Activated naive CD8-positive, alpha-beta T cell (primary cell): ENCODE results near the gene VMAC.

Experiments used
- H3K27ac Mint-ChIP-seq: one replicate; pipeline ENCODE4 v1.8.0; 2021; ENCODE audit warnings: mixed read lengths
- H3K27me3 Mint-ChIP-seq: one replicate; pipeline ENCODE4 v1.8.0; 2021; ENCODE audit warnings: mixed read lengths
- H3K36me3 Mint-ChIP-seq: one replicate; pipeline ENCODE4 v1.8.0; 2021; ENCODE audit warnings: mixed read lengths
- H3K4me1 Mint-ChIP-seq: one replicate; pipeline ENCODE4 v1.8.0; 2021; ENCODE audit warnings: low read depth, mixed read lengths
- H3K4me3 Mint-ChIP-seq: one replicate; pipeline ENCODE4 v1.8.0; 2021; ENCODE audit warnings: mild to moderate bottlenecking, mixed read lengths
- H3K9me3 Mint-ChIP-seq: one replicate; pipeline ENCODE4 v1.8.0; 2021; ENCODE audit warnings: low read depth, mixed read lengths

Gene VMAC

DNA sequence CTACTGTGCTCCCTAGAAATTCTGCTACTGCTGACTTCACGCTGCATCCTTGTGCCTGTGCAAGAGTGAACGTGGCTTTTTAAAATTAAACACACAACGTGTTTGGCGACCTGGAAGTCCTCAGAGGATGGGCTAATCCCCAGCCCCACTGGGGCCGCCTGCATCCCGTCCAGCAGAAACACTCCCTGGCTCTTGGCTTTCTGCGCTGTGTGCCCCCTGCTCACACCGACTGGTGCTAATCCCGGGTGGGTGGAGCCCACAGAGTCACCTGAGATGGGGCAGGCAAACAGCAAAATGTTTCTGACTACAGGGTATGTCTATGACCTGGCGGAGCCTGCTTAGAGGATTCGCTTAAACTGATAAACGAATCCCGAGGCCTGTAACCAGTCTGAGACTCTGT lies 24.5 kb downstream of the VMAC start:
- Mint-ChIP-seq H3K4me1 (no peaks in the 10 kb centered on the region), H3K36me3 (no peaks in the 10 kb centered on the region), H3K27ac (no peak overlapping the region), H3K27me3 (no peaks in the 10 kb centered on the region), H3K4me3 (no peak overlapping the region), H3K9me3 (no peaks in the 10 kb centered on the region)

DNA sequence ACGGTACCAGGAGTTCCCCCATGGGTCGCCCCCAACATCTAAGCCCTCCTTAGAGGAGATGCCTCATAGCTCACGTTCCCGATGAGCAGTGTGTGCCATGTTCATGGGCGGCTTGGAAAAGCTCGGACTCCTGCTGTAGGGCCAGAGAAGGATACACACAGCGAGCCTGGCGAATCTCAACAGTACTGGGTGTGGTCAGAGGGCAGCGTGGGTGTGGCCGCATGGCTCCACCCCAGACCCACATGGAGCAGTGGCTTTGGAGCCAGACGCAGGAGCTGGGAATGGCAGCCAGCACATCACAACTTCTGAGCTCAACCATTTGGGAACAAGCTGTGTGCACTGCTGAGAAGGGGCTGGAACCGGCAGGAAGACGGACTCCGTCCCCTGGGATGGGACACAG lies 25.0 kb downstream of the VMAC start:
- Mint-ChIP-seq H3K4me1 (no peaks in the 10 kb centered on the region), H3K27me3 (no peaks in the 10 kb centered on the region), H3K36me3 (no peaks in the 10 kb centered on the region), H3K9me3 (no peaks in the 10 kb centered on the region), H3K4me3 (no peak overlapping the region), H3K27ac (no peak overlapping the region)

DNA sequence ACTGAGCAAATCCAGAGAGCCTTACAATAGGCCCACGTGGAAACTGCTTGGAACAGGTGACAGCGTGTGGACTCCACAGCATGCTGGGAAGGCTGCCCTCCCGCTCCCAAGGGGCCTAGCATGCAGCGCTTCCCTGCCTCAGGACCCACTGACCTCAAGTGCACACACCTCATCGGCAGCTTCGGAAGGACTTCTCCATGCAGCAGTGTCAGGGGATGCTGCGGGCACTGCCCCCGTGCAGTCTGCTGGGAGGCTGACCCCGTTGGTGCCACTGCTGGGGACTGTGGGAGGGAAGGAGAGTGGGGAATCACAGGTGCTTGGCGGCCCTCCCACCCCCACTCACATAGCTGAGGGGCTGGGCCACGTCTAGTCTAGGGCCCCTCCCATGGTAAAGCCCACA lies 26.6 kb downstream of the VMAC start:
- Mint-ChIP-seq H3K27me3 (no peaks in the 10 kb centered on the region), H3K4me1 (peaks cover 2% of the 10 kb centered on the region), H3K9me3 (no peaks in the 10 kb centered on the region), H3K27ac (no peak overlapping the region), H3K36me3 (no peaks in the 10 kb centered on the region), H3K4me3 (no peak overlapping the region)

- Mint-ChIP-seq H3K27me3 (no peaks in the 10 kb centered on the region), H3K36me3 (no peaks in the 10 kb centered on the region), H3K9me3 (no peaks in the 10 kb centered on the region), H3K27ac (no peak overlapping the region), H3K4me1 (peaks cover 2% of the 10 kb centered on the region), H3K4me3 (no peak overlapping the region)
These were observed 27.5 kb downstream of the VMAC start for GRCh38 chr19:5932146-5932545.

DNA sequence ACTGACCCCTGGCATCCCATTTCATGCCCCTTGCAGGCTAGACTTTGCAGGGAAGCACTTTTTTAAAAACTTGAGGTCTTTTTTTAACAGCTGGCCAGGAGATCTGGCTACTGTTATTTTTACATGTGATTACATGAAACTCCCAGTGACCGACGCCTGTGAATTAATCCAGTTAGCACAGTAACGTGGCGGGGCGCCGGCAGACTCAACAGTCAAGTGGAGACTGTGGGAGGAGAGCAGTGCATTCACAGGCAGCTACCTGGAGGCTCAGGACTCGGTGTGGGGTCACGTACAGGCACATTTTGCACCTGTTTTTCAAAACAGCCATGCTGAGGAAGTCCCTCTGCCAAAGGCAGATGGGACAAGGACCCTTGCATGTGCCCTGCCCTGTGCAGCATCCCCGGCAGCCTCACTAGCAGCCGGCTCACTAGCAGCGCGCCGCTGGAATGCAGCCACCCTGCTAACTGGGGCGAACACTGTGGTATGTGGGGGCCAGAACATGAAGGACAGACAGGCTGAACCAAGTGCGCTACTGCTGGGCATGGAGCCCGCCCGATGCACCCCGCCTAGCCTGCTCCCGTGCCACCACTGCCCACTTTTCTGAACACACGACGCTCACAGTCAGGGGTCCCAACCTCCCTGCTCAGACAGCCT lies 28.1 kb downstream of the VMAC start:
- Mint-ChIP-seq H3K9me3 (no peaks in the 10 kb centered on the region), H3K4me3 (no peak overlapping the region), H3K4me1 (peaks cover 2% of the 10 kb centered on the region), H3K27ac (no peak overlapping the region), H3K27me3 (no peaks in the 10 kb centered on the region), H3K36me3 (no peaks in the 10 kb centered on the region)

DNA sequence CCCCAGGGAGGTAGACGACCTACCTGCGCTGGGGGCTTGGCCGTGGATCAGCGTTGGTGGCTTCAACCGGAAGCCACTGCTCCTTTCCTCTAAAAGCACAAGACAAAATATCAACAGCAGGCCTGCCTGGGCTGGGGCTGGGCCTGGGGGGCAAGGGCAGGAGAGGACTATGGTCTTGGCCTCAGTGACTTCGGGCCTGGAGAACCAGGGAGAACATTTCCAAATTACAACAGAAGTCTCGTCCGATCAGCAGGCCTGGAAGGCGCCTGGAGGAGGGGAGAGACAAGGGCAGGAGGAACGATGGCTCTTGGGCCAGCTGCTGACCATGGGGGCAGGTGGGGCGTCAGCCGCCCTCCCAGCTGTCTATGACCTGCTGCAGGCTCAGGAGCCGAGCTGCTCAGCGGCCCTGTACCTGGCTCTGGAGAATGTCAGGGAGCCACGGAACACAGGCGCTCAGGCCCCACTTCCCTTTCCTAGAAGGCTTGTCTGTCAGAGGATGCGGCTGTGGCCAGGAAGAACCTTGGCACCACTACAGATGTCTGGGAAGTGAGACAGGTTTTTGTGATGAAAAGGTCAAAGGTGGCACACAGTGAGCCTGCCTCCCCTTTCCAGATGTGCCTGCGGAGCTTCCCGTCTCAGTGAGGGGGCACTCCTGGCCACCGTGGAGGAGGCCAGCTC lies 28.9 kb downstream of the VMAC start:
- H3K36me3 Mint-ChIP-seq: no peaks in the 10 kb centered on the region
- peak overlapping the region; percentile 16 for H3K27ac Mint-ChIP-seq

GRCh38 chr19:5934069-5934401 lies 29.4 kb downstream of the VMAC start:
- H3K27me3 Mint-ChIP-seq: no peaks in the 10 kb centered on the region
- no peaks in the 10 kb centered on the region for H3K9me3 Mint-ChIP-seq
- no peak overlapping the region for H3K27ac Mint-ChIP-seq
- no peaks in the 10 kb centered on the region for H3K36me3 Mint-ChIP-seq
- H3K4me1 Mint-ChIP-seq: peaks cover 2% of the 10 kb centered on the region
- no peak overlapping the region for H3K4me3 Mint-ChIP-seq

More for the DNA sequence above, 28.9 kb downstream of the VMAC start:
- Mint-ChIP-seq H3K27me3 (no peaks in the 10 kb centered on the region), H3K4me1 (peaks cover 2% of the 10 kb centered on the region), H3K9me3 (no peaks in the 10 kb centered on the region), H3K4me3 (no peak overlapping the region)

DNA sequence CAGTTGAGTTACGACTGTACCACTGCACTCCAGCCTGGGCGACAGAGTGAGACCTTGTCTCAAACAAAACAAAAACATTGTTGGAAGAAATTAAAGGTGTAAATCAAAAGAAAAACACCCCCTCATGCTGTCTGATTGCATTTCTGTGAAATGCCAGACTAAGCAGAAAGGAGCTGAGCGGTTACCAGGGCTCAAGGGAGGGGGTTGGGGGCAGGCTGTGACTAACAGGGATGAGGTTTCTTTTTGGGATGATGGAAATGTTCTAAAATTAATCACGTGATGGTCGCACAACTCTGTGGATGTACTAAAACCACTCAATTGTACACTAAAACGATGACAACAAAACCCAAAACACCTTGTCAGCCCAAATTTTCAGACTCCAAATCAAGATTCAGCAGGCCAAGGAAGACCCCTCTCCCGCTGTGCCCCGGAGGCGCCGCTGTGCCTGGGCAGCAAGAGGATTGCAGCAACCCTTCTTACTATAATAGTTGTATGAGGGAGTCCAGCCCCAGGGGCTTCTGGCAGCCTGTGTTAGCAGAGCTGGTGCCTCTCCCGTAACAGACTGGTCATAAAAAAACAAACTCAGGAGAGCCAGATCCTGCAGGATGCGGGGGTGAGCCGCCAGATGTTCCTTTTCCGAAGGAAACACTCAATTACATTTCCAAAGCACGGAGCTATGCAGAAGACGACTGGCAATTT lies 30.3 kb downstream of the VMAC start:
- Mint-ChIP-seq H3K27me3 (no peaks in the 10 kb centered on the region), H3K4me3 (no peak overlapping the region), H3K4me1 (peaks cover 2% of the 10 kb centered on the region), H3K27ac (no peak overlapping the region), H3K9me3 (no peaks in the 10 kb centered on the region), H3K36me3 (no peaks in the 10 kb centered on the region)

- Mint-ChIP-seq H3K27ac (no peak overlapping the region), H3K27me3 (no peaks in the 10 kb centered on the region), H3K4me3 (no peak overlapping the region), H3K36me3 (no peaks in the 10 kb centered on the region), H3K4me1 (peaks cover 2% of the 10 kb centered on the region), H3K9me3 (no peaks in the 10 kb centered on the region)
These were observed 31.0 kb downstream of the VMAC start for GRCh38 chr19:5935473-5936291.

DNA sequence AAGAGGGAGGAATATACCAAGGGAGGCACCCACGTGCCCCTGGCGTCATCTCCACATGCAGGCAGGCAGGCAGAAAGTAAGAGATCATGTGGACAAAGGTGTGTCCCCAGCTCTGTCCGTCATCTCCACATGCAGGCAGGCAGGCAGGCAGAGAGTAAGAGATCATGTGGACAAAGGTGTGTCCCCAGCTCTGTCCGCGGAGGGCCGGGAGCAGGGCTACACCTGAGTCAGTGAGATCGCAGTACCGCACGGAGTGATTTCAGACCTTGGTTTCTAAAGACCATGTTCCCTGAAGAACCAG lies 31.6 kb downstream of the VMAC start:
- H3K36me3 Mint-ChIP-seq: no peaks in the 10 kb centered on the region
- H3K27ac Mint-ChIP-seq: no peak overlapping the region
- no peaks in the 10 kb centered on the region for H3K9me3 Mint-ChIP-seq
- peaks cover 2% of the 10 kb centered on the region for H3K4me1 Mint-ChIP-seq
- H3K27me3 Mint-ChIP-seq: no peaks in the 10 kb centered on the region
- H3K4me3 Mint-ChIP-seq: no peak overlapping the region

GRCh38 chr19:5937550-5937949 lies 32.9 kb downstream of the VMAC start:
- Mint-ChIP-seq H3K27me3 (no peaks in the 10 kb centered on the region), H3K4me3 (no peak overlapping the region), H3K9me3 (no peaks in the 10 kb centered on the region), H3K27ac (no peak overlapping the region), H3K36me3 (no peaks in the 10 kb centered on the region), H3K4me1 (peaks cover 6% of the 10 kb centered on the region)

- Mint-ChIP-seq H3K36me3 (no peaks in the 10 kb centered on the region), H3K4me3 (no peak overlapping the region), H3K4me1 (peaks cover 26% of the 10 kb centered on the region), H3K9me3 (no peaks in the 10 kb centered on the region), H3K27me3 (no peaks in the 10 kb centered on the region), H3K27ac (no peak overlapping the region)
These were observed 35.9 kb downstream of the VMAC start for GRCh38 chr19:5940260-5941208.

DNA sequence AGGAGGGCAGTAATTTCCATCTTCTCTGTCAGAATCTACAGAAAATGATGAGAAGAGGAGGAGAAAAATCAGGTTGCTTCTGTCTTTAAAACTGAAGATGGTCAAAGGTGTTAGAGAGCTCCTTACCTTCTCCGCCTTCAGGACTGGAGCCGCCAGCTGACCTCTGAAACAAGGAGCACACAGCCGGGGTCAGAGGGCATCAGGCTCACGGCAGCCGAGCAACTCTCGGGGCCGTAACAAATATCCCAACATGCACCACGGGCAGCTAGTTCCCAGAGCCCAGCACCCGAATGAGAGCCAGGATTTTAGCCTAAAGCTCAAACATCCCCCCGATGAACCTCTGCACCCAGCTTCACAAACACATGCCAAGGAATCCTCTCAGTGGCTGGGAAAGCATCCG lies 37.0 kb downstream of the VMAC start:
- Mint-ChIP-seq H3K36me3 (no peaks in the 10 kb centered on the region), H3K27ac (no peak overlapping the region), H3K27me3 (no peaks in the 10 kb centered on the region), H3K9me3 (no peaks in the 10 kb centered on the region), H3K4me3 (no peak overlapping the region), H3K4me1 (peaks cover 34% of the 10 kb centered on the region)

GRCh38 chr19:5943045-5943444 lies 38.4 kb downstream of the VMAC start:
- no peaks in the 10 kb centered on the region for H3K9me3 Mint-ChIP-seq
- H3K4me1 Mint-ChIP-seq: peaks cover 45% of the 10 kb centered on the region
- H3K36me3 Mint-ChIP-seq: no peaks in the 10 kb centered on the region
- no peak overlapping the region for H3K27ac Mint-ChIP-seq
- no peaks in the 10 kb centered on the region for H3K27me3 Mint-ChIP-seq
- no peak overlapping the region for H3K4me3 Mint-ChIP-seq
